ENCODE data around the gene MAP3K6. TPM values are rescaled to one million over a fixed set of nuclear protein-coding genes. Genes with fewer than 3 reads are reported as not detected.

Gene MAP3K6
- total RNA-seq, 1 donor from 2014 or later, result 12.1 TPM

DNA sequence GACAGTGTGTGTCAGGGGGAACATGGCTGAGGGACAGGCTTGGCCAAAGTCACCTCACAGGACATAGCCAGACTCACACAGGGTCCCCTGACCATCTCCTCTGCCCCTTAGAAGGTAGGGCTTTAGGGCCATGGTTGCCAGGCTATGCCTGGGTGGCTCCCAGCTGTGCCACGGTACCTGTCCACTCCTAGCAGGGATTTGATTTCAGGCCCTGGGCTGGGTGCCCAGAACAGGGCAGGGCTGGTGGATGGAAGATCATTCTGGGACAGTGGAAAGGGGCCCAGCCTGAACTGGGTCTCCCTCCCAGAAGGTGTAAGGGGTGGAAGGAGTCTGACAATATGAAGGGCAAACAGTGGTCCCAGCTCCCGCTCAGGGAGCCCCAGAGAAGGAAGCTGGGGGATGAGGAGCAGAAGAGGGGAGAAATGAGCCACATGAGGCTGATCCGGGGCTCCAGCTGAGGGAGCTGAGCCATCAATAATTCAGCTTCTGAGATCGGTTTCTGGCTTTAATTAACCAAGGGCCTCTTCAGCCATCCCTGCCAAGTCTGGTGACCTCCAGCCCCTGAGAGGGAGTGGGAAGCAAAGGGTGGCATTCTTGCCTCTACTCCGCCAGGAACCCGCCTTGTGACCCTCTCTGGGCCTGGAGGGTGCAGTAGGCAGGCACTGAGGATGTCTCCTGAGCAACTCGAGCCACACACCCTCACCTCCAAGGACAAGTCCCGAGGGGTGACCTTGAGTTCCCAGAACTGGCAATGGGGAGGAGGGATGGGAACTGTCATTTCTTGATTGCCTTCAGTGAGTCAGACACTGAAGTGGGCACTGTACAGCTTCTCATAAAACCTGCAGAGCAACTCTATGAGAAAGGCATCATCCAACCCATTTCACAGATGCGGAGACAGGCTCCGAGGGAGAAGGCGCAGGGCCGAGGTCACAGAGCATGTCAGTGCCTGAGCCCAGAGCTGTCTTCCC, 14.3 kb upstream of the MAP3K6 start:
- Histone ChIP-seq H3K4me3 (ENCODE audit: low read depth, low read length) (no peak overlapping the region), H3K36me3 (ENCODE audit: control insufficient read depth, insufficient read depth, low read length) (no peaks in the 10 kb centered on the region), H3K27me3 (ENCODE audit: control insufficient read depth, insufficient read depth, low read length) (no peaks in the 10 kb centered on the region)
- peak; percentile 55 for FAIRE-seq
- DNase-seq (ENCODE audit: low read depth), result no peak
- TF ChIP-seq CTCF (IDR thresholded peaks at IDR 0.05; ENCODE audit: insufficient read depth, low read length, severe bottlenecking), result no peak

DNA sequence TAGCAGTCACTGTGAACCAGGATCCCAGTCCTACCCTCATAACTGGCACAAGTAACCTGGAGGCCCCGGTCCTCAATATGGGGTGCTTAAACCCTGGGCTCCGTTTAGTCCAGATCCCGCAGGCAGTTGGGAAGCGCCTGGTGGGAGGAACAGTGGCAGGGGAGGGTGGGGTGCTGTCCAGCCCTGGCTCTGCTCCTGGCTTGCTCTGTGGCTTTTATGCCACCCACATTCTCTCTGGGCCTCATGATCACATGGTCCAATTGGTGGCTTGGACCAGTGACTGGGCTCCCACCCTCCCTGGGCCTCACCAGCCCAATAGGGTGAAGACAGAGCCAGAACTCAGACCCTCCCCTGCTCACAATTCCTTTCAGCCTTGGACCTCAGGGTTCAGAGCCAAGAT, 13.5 kb upstream of the MAP3K6 start:
- DNase-seq (ENCODE audit: low read depth) (no peak), FAIRE-seq (no peak)
- TF ChIP-seq CTCF (IDR thresholded peaks at IDR 0.05; ENCODE audit: insufficient read depth, low read length, severe bottlenecking), result no peak
- H3K27me3 ChIP-seq (ENCODE audit: control insufficient read depth, insufficient read depth, low read length), result no peaks in the 10 kb centered on the region
- no peak overlapping the region for H3K4me3 ChIP-seq (ENCODE audit: low read depth, low read length)
- no peaks in the 10 kb centered on the region for H3K36me3 ChIP-seq (ENCODE audit: control insufficient read depth, insufficient read depth, low read length)

DNA sequence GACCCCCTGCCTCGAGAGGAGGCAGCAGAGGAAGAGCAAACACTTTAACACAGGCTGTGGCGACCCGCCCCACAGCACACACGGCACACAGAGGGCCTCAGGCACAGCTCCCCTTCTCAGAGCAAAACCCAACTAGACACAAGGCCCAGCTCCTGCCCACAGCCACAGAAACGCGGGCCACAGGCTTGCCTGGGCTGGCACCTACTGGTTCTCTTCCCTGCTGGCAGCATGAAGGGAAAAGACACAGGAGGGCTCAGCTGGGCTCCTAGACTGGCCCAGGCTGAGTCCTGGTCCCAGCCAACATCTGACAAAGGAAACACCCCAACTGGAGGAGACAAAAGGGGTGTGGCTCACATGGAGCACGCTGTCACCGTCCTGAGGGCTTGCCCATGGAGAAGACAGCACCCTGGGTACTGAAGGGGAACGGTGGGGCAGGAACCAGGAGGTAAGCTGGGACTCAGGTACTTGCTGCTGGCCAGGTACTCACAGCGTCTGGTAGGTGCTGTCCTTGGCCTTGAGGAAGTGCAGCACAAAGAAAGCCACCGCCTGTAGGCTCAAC, 12.9 kb upstream of the MAP3K6 start:
- no peaks in the 10 kb centered on the region for H3K27me3 ChIP-seq (ENCODE audit: control insufficient read depth, insufficient read depth, low read length)
- DNase-seq (ENCODE audit: low read depth), result no peak
- peak; percentile 19 for TF ChIP-seq CTCF (IDR thresholded peaks at IDR 0.05; ENCODE audit: insufficient read depth, low read length, severe bottlenecking)
- no peak for FAIRE-seq
- no peak overlapping the region for H3K4me3 ChIP-seq (ENCODE audit: low read depth, low read length)
- H3K36me3 ChIP-seq (ENCODE audit: control insufficient read depth, insufficient read depth, low read length), result no peaks in the 10 kb centered on the region

GRCh38 chr1:27377760-27378495, 11.2 kb upstream of the MAP3K6 start:
- FAIRE-seq (no peak), DNase-seq (ENCODE audit: low read depth) (no peak)
- Histone ChIP-seq H3K36me3 (ENCODE audit: control insufficient read depth, insufficient read depth, low read length) (no peaks in the 10 kb centered on the region), H3K4me3 (ENCODE audit: low read depth, low read length) (no peak overlapping the region), H3K27me3 (ENCODE audit: control insufficient read depth, insufficient read depth, low read length) (no peaks in the 10 kb centered on the region)
- no peak for TF ChIP-seq CTCF (IDR thresholded peaks at IDR 0.05; ENCODE audit: insufficient read depth, low read length, severe bottlenecking)

DNA sequence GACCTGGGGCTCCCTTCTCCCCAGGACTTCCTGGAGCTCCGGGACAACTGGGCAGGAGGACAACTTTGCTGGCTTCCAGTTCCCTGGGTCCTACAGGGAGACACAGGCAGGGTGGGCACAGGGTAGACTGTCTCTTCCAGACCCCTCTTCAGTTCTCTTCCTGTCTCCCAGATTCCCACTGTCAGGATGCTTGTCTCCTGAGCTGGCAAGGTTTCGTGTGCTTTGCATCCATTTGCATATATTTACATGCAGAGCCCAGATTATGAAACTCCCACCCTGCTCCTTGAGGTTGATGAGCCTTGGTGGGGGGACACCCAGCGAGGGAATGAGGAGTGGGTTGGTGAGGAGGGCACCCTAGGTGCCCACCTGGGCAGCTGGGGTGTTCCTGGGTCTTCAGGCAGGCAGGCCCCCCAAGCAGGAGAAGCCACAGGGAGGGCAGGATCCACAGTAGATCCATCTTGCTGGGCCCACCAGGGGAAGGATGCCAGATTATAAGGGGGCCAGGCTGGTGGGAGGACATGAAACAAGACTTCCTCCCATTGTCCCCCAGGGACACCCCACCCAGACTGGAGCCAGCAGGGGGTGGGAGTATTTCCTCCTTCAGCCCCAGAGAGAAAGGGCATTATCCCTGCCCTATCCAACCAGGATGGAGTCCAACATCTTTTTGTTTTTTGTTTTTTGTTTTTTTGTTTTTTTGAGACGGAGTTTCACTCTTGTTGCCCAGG, 7.8 kb upstream of the MAP3K6 start, which contains the start of gene FCN3:
FCN3 (minus strand) TSS at position 463 of the 725 bp plus-strand sequence; CDS start at position 457, 6 bp downstream.
- TF ChIP-seq CTCF (IDR thresholded peaks at IDR 0.05; ENCODE audit: insufficient read depth, low read length, severe bottlenecking), result no peak
- FAIRE-seq (no peak), DNase-seq (ENCODE audit: low read depth) (no peak)

More for the DNA sequence above, 7.8 kb upstream of the MAP3K6 start, which contains the start of gene FCN3:
- Histone ChIP-seq H3K27me3 (ENCODE audit: control insufficient read depth, insufficient read depth, low read length) (no peaks in the 10 kb centered on the region), H3K4me3 (ENCODE audit: low read depth, low read length) (no peak within 1 kb of the TSS), H3K36me3 (ENCODE audit: control insufficient read depth, insufficient read depth, low read length) (no peaks in the 10 kb centered on the region)

All from bronchial epithelial cell (primary cell).